ENCODE measurements around the gene KLHL7. TPM values are rescaled to one million over a fixed set of nuclear protein-coding genes. Genes with fewer than 3 reads are reported as not detected.
A peak's percentile ranks its signal among the peaks of the same experiment; 100 is the strongest.

KLHL7 gene
- total and polyA plus RNA-seq, 2 experiments from 2014 or later, result 33.9 to 34.9 TPM

GRCh38 chr7:23100697-23101096, 4.9 kb upstream of the KLHL7 start:
- Histone ChIP-seq H3K4me1 (ENCODE audit: insufficient read depth) (0 out of 2 replicates have a peak, but pooled peaks cover 3% of the 10 kb centered on the region), H3K27me3 (replicated peaks; ENCODE audit: insufficient read depth) (no peaks in the 10 kb centered on the region; the same call in 1 of the 2 replicates), H3K36me3 (ENCODE audit: low read depth) (no peaks in the 10 kb centered on the region), H2AFZ (no peak overlapping the region), H3K9me2 (ENCODE audit: insufficient read depth) (no peaks in the 10 kb centered on the region), H3K4me3 (no peak overlapping the region), H3K9me3 (ENCODE audit: low read depth) (no peaks in the 10 kb centered on the region), H3K79me2 (ENCODE audit: insufficient read depth) (no peaks in the 10 kb centered on the region), H3F3A (ENCODE audit: insufficient read depth) (no peaks in the 10 kb centered on the region), H3K9ac (no peak overlapping the region), H3K4me2 (ENCODE audit: unreplicated experiment) (no peak overlapping the region), H3K27ac (no peak overlapping the region), H4K20me1 (ENCODE audit: insufficient read depth) (no peaks in the 10 kb centered on the region)
- TF ChIP-seq EZH2phosphoT487 (IDR thresholded peaks at IDR 0.05; ENCODE audit: insufficient read depth, low read depth), result no peak
- 32 to 36% methylated on average over 2 of the region's 2 CpGs for WGBS, 2 experiments (ENCODE audit: low coverage in 1 of 2, low lambda C conversion rate in 2 of 2, missing lambda C conversion rate in 2 of 2)
- in situ Hi-C loops (cut with MboI), result no loop called here
- DNase-seq, result no peak

- Histone ChIP-seq H3K4me3 (peak overlapping the region; percentile 95), H3K79me2 (ENCODE audit: insufficient read depth) (peaks cover 39% of the 10 kb centered on the region), H3K27me3 (replicated peaks; ENCODE audit: insufficient read depth) (no peaks in the 10 kb centered on the region), H3F3A (ENCODE audit: insufficient read depth) (0 out of 2 replicates have a peak, but pooled peaks cover 8% of the 10 kb centered on the region), H4K20me1 (ENCODE audit: insufficient read depth) (no peaks in the 10 kb centered on the region), H3K9ac (peak overlapping the region; percentile 92), H3K4me1 (ENCODE audit: insufficient read depth) (peaks cover 18% of the 10 kb centered on the region), H3K27ac (no peak overlapping the region), H2AFZ (peak overlapping the region; percentile 99), H3K9me2 (ENCODE audit: insufficient read depth) (no peaks in the 10 kb centered on the region), H3K36me3 (ENCODE audit: low read depth) (no peaks in the 10 kb centered on the region), H3K4me2 (ENCODE audit: unreplicated experiment) (peak overlapping the region; percentile 88), H3K9me3 (ENCODE audit: low read depth) (no peaks in the 10 kb centered on the region)
- in situ Hi-C loops (cut with MboI), result no loop called here
- DNase-seq, result peak; percentile 35
- TF ChIP-seq EZH2 (IDR thresholded peaks at IDR 0.05; ENCODE audit: insufficient read depth, poor library complexity, severe bottlenecking) (no peak), EZH2phosphoT487 (IDR thresholded peaks at IDR 0.05; ENCODE audit: insufficient read depth, low read depth) (no peak)
- 1 to 2% methylated on average over 19 of the region's 19 CpGs for WGBS, 2 experiments (ENCODE audit: low coverage in 1 of 2, low lambda C conversion rate in 2 of 2, missing lambda C conversion rate in 2 of 2)
Measured at GRCh38 chr7:23105086-23105643, 420 bp upstream of the KLHL7 start.

- Histone ChIP-seq H3K9me3 (ENCODE audit: low read depth) (no peaks in the 10 kb centered on the region), H3K9ac (peak overlapping the region; percentile 92), H3K4me3 (peak overlapping the region; percentile 95), H3F3A (ENCODE audit: insufficient read depth) (0 out of 2 replicates have a peak, but pooled peaks cover 8% of the 10 kb centered on the region), H3K4me2 (ENCODE audit: unreplicated experiment) (peak overlapping the region; percentile 94), H4K20me1 (ENCODE audit: insufficient read depth) (no peaks in the 10 kb centered on the region), H3K27me3 (replicated peaks; ENCODE audit: insufficient read depth) (no peaks in the 10 kb centered on the region), H3K9me2 (ENCODE audit: insufficient read depth) (no peaks in the 10 kb centered on the region), H2AFZ (peak overlapping the region; percentile 99), H3K79me2 (ENCODE audit: insufficient read depth) (peaks cover 48% of the 10 kb centered on the region), H3K4me1 (ENCODE audit: insufficient read depth) (peaks cover 18% of the 10 kb centered on the region), H3K36me3 (ENCODE audit: low read depth) (no peaks in the 10 kb centered on the region), H3K27ac (peak overlapping the region; percentile 88)
- 1 to 2% methylated on average over 46 of the region's 46 CpGs for WGBS, 2 experiments (ENCODE audit: low coverage in 1 of 2, low lambda C conversion rate in 2 of 2, missing lambda C conversion rate in 2 of 2)
- peak; percentile 83 for DNase-seq
- in situ Hi-C loops (cut with MboI), result no loop called here
- TF ChIP-seq EZH2 (IDR thresholded peaks at IDR 0.05; ENCODE audit: insufficient read depth, poor library complexity, severe bottlenecking) (no peak), EZH2phosphoT487 (IDR thresholded peaks at IDR 0.05; ENCODE audit: insufficient read depth, low read depth) (no peak)
Measured at GRCh38 chr7:23106057-23106822, 655 bp downstream of the KLHL7 start.

- no peaks in the 10 kb centered on the region for H3K9me3 ChIP-seq (ENCODE audit: low read depth)
- peak overlapping the region; percentile 92 for H3K9ac ChIP-seq
- peak overlapping the region; percentile 95 for H3K4me3 ChIP-seq
- no peaks in the 10 kb centered on the region for H3K9me2 ChIP-seq (ENCODE audit: insufficient read depth)
- peak; percentile 43 for DNase-seq
- H3K4me1 ChIP-seq (ENCODE audit: insufficient read depth), result peaks cover 18% of the 10 kb centered on the region
- H3K36me3 ChIP-seq (ENCODE audit: low read depth), result no peaks in the 10 kb centered on the region
- H3K4me2 ChIP-seq (ENCODE audit: unreplicated experiment), result peak overlapping the region; percentile 94
- H4K20me1 ChIP-seq (ENCODE audit: insufficient read depth), result no peaks in the 10 kb centered on the region
- TF ChIP-seq EZH2 (IDR thresholded peaks at IDR 0.05; ENCODE audit: insufficient read depth, poor library complexity, severe bottlenecking), result no peak
- TF ChIP-seq EZH2phosphoT487 (IDR thresholded peaks at IDR 0.05; ENCODE audit: insufficient read depth, low read depth), result no peak
- 0 out of 2 replicates have a peak, but pooled peaks cover 8% of the 10 kb centered on the region for H3F3A ChIP-seq (ENCODE audit: insufficient read depth)
- H3K27ac ChIP-seq, result peak overlapping the region; percentile 88
- in situ Hi-C loops (cut with MboI), result no loop called here
- peak overlapping the region; percentile 99 for H2AFZ ChIP-seq
- WGBS, 2 experiments (ENCODE audit: low coverage in 1 of 2, low lambda C conversion rate in 2 of 2, missing lambda C conversion rate in 2 of 2), result 13 to 17% methylated on average over 9 of the region's 9 CpGs
- peaks cover 56% of the 10 kb centered on the region for H3K79me2 ChIP-seq (ENCODE audit: insufficient read depth)
- H3K27me3 ChIP-seq (replicated peaks; ENCODE audit: insufficient read depth), result no peaks in the 10 kb centered on the region
Measured at GRCh38 chr7:23106823-23107663, 1.5 kb downstream of the KLHL7 start.
